ENCODE results near the gene UROC1. TPM values are rescaled to one million over a fixed set of nuclear protein-coding genes. Genes with fewer than 3 reads are reported as not detected.

Gene UROC1
- total RNA-seq (not detected), polyA plus RNA-seq (ENCODE audit: insufficient read length in 6 of 6) (under 1 TPM in 5 of 6 donors, not detected in 1; 0.08 to 0.24 (median 0.13) TPM)
- long read RNA-seq, donor 1 = 0 reads
- long read RNA-seq, donor 2 = 0 reads
- long read RNA-seq, donor 3 = 0 reads
- long read RNA-seq, donor 4 = 0 reads
- long read RNA-seq, donor 5 = 0 reads
- long read RNA-seq, donor 6 = 0 reads
- long read RNA-seq, donor 7 = 0 reads
- long read RNA-seq, donor 8 = 0 reads
- long read RNA-seq, donor 9 = 0 reads
- long read RNA-seq, donor 10 = 0 reads
- long read RNA-seq, donor 11 = 0 reads
- long read RNA-seq, donor 12 = 0 reads

- peaks cover under 1 to 16% of the 10 kb centered on the region in 2 donors for H3K27me3 ChIP-seq
- TF ChIP-seq CTCF (IDR thresholded peaks at IDR 0.05) = no peak
- no peak within 1 kb of the TSS for H3K27ac ChIP-seq
- ATAC-seq = no peak
- no peak within 1 kb of the TSS for H3K4me3 ChIP-seq
- peak in 2 of 4 donors; percentile 18 to 65 for DNase-seq
- H3K4me1 ChIP-seq = peaks cover 0 to 2% of the 10 kb centered on the region in 2 donors
- intact Hi-C loops (cut with DNase I) = no loop called here
- no peaks in the 10 kb centered on the region for H3K36me3 ChIP-seq
- H3K9me3 ChIP-seq = no peaks in the 10 kb centered on the region
These were observed at the start of gene UROC1 for GRCh38 chr3:126517291-126517951. UROC1 (minus strand) TSS chr3:126517773; CDS start chr3:126517719, 54 bp downstream.

- DNase-seq (no peak), ATAC-seq (no peak)
- H3K9me3 ChIP-seq = peaks cover 0 to 11% of the 10 kb centered on the region in 2 donors
- no peak for TF ChIP-seq CTCF (IDR thresholded peaks at IDR 0.05)
- intact Hi-C loops (cut with DNase I) = no loop called here
- H3K27me3 ChIP-seq = no peaks in the 10 kb centered on the region
- no peak overlapping the region for H3K27ac ChIP-seq
- no peak overlapping the region for H3K4me3 ChIP-seq
- no peaks in the 10 kb centered on the region for H3K36me3 ChIP-seq
- no peaks in the 10 kb centered on the region for H3K4me1 ChIP-seq
These were observed 45.2 kb upstream of the UROC1 start for GRCh38 chr3:126562737-126563276.

- Histone ChIP-seq H3K9me3 (peaks cover 0 to 11% of the 10 kb centered on the region in 2 donors), H3K27me3 (no peaks in the 10 kb centered on the region), H3K36me3 (no peaks in the 10 kb centered on the region), H3K4me3 (no peak within 1 kb of the TSS), H3K27ac (no peak within 1 kb of the TSS), H3K4me1 (no peaks in the 10 kb centered on the region)
- ATAC-seq (no peak), DNase-seq (peak in 1 of 4 donors; percentile 22)
- intact Hi-C loops (cut with DNase I) = no loop called here
- TF ChIP-seq CTCF (IDR thresholded peaks at IDR 0.05) = no peak
These were observed 40.9 kb upstream of the UROC1 start, which contains the start of gene C3orf22 for GRCh38 chr3:126558336-126559071. C3orf22 (minus strand) TSS chr3:126558932; CDS start chr3:126553390, 5,542 bp downstream.

- intact Hi-C loops (cut with DNase I) = no loop called here
- no peak overlapping the region for H3K4me3 ChIP-seq
- no peaks in the 10 kb centered on the region for H3K36me3 ChIP-seq
- DNase-seq (peak in 1 of 4 donors; percentile 26), ATAC-seq (no peak)
- H3K9me3 ChIP-seq = peaks cover 0 to 7% of the 10 kb centered on the region in 2 donors
- no peaks in the 10 kb centered on the region for H3K27me3 ChIP-seq
- H3K27ac ChIP-seq = no peak overlapping the region
- no peaks in the 10 kb centered on the region for H3K4me1 ChIP-seq
- TF ChIP-seq CTCF (IDR thresholded peaks at IDR 0.05) = no peak
These were observed 40.2 kb upstream of the UROC1 start for GRCh38 chr3:126557761-126558160.
